Right lobe of liver (tissue), 6 donors: ENCODE data around the gene NAV2. TPM values are rescaled to one million over a fixed set of nuclear protein-coding genes. Genes with fewer than 3 reads are reported as not detected.

Experiments used
- ATAC-seq, 4 donors: fragments of 200-7000 bp; cut with Tn5 transposase; one replicate each; pipeline ENCODE4 v1.9.1; 2020; ENCODE audit warnings: mild to moderate bottlenecking in 4 of 4, moderate library complexity in 4 of 4
- DNase-seq, 3 donors: peaks; one replicate each; pipeline ENCODE4 v3.0.0-alpha.2; 2020
- H3K27ac ChIP-seq, 3 donors: fragments of 200-600 bp; one replicate each; pipeline ENCODE4 v1.8.0; 2022
- H3K27me3 ChIP-seq, 2 donors: fragments of 200-600 bp; one replicate each; pipeline ENCODE4 v1.8.0; 2022
- H3K36me3 ChIP-seq, 4 donors: fragments of 200-600 bp; sonication (generic) in 1 of 4; one replicate each; pipeline versions ENCODE4 v1.5.1 to v1.8.0; 2017 to 2022; ENCODE audit warnings: control low read depth in 1 of 4
- H3K4me1 ChIP-seq, 4 donors: fragments of 200-600 bp; sonication (generic) in 1 of 4; one replicate each; pipeline versions ENCODE4 v1.5.1 to v1.8.0; 2017 to 2022; ENCODE audit warnings: control low read depth in 1 of 4
- H3K4me3 ChIP-seq, 3 donors: fragments of 200-600 bp; one replicate each; pipeline ENCODE4 v1.8.0; 2022
- H3K9me3 ChIP-seq, 4 donors: fragments of 200-600 bp; sonication (generic) in 1 of 4; one replicate each; pipeline versions ENCODE4 v1.5.1 to v1.8.0; 2017 to 2022; ENCODE audit warnings: control low read depth in 1 of 4
- CTCF ChIP-seq, 4 donors: fragments of 200-600 bp in 3 of 4; fragments of 450-650 bp in 1 of 4; IDR thresholded peaks; one replicate each; pipeline versions ENCODE4 v1.5.1 to v1.8.0; 2016 to 2022; ENCODE audit warnings: antibody characterized with exemption in 4 of 4, mild to moderate bottlenecking in 2 of 4
- POLR2A ChIP-seq: fragments of 450-650 bp; IDR thresholded peaks from one replicate; pipeline ENCODE4 v1.6.1; 2017; ENCODE audit warnings: antibody characterized with exemption, mild to moderate bottlenecking
- WGBS: methylation state at CpG from one replicate; pipeline ENCODE4 v1.1.6; 2018; ENCODE audit warnings: low coverage, low lambda C conversion rate; ENCODE audit not compliant: insufficient coverage; ENCODE audit errors: missing lambda C conversion rate; 5-methylcytosine and 5-hydroxymethylcytosine counted together
- intact Hi-C, 2 donors: fragments of 100-400 bp; cut with DNase I; formaldehyde crosslinking; loops; one replicate each; pipeline versions ENCODE4 v1.11.2 to v1.14.1; 2022
- total RNA-seq, 6 experiments: library from RNA; depleted of rRNA in 2 of 6; stranded (reverse); fragments of >200 nt in 2 of 6; fragmentation: NEBNext Ultra II Directional in 3 of 6; extraction: Animal tissue kit (Norgen Biotek cat#: 25700) in 3 of 6; gene quantifications; one replicate each; pipeline versions ENCODE4 v1.1.0 to v1.2.4, GENCODE V29; 2016 to 2023
- donor health status: DM: no; HTN: yes; CAD: no.
- donor health status: DM: no; HTN: no; CAD: no.
- donor health status: DM: no; HTN: no; CAD: no.
- donor health status: DM: no; HTN: yes; CAD: no.
- donor health status: DM: no; HTN: yes; CAD: no.

Gene NAV2
- total RNA-seq, 6 experiments from 2014 or later: 15.5 to 69.2 (median 37.1) TPM

GRCh38 chr11:19743622-19744021 lies 31.0 kb downstream of the NAV2 start:
- H3K4me1 ChIP-seq: peaks cover 0 to 4% (median 0%) of the 10 kb centered on the region in 4 donors
- 80% methylated on average over 2 of the region's 4 CpGs for WGBS
- H3K4me3 ChIP-seq: no peak overlapping the region
- H3K36me3 ChIP-seq: no peaks in the 10 kb centered on the region
- no peak for TF ChIP-seq CTCF (IDR thresholded peaks at IDR 0.05)
- no peak for TF ChIP-seq POLR2A
- H3K27me3 ChIP-seq: no peaks in the 10 kb centered on the region
- H3K9me3 ChIP-seq: no peaks in the 10 kb centered on the region
- no peak overlapping the region for H3K27ac ChIP-seq
- intact Hi-C loops: loop anchor here (2.0 to 5.0 kb wide), 2 partner anchors 177 to 181 kb away; no protein-coding TSS in a partner anchor
- ATAC-seq (no peak), DNase-seq (no peak)

- no peaks in the 10 kb centered on the region for H3K27me3 ChIP-seq
- H3K36me3 ChIP-seq: no peaks in the 10 kb centered on the region
- no peaks in the 10 kb centered on the region for H3K9me3 ChIP-seq
- no peak overlapping the region for H3K27ac ChIP-seq
- ATAC-seq: no peak
- no peak overlapping the region for H3K4me3 ChIP-seq
- no peak for DNase-seq
- peaks cover 0 to 4% (median 0%) of the 10 kb centered on the region in 4 donors for H3K4me1 ChIP-seq
- TF ChIP-seq CTCF (IDR thresholded peaks at IDR 0.05) (no peak), POLR2A (no peak)
- intact Hi-C loops: loop anchor here in 1 of 2 donors (5.0 kb wide), 1 partner anchor 182 kb away; no protein-coding TSS in a partner anchor
Observed at GRCh38 chr11:19744130-19744529, 31.5 kb downstream of the NAV2 start.

- 84% methylated on average over 3 of the region's 3 CpGs for WGBS
- Histone ChIP-seq H3K36me3 (no peaks in the 10 kb centered on the region), H3K27me3 (no peaks in the 10 kb centered on the region), H3K4me3 (no peak overlapping the region), H3K27ac (no peak overlapping the region), H3K4me1 (peaks cover 0 to 4% (median 0%) of the 10 kb centered on the region in 4 donors), H3K9me3 (no peaks in the 10 kb centered on the region)
- DNase-seq (no peak), ATAC-seq (no peak)
- TF ChIP-seq CTCF (IDR thresholded peaks at IDR 0.05): no peak
- TF ChIP-seq POLR2A: no peak
- intact Hi-C loops: no loop called here
Observed at GRCh38 chr11:19746086-19746485, 33.4 kb downstream of the NAV2 start.

GRCh38 chr11:19747634-19748033 lies 35.0 kb downstream of the NAV2 start:
- Histone ChIP-seq H3K27me3 (no peaks in the 10 kb centered on the region), H3K4me3 (no peak overlapping the region), H3K4me1 (peaks cover 0 to 4% (median 0%) of the 10 kb centered on the region in 4 donors), H3K9me3 (no peaks in the 10 kb centered on the region), H3K36me3 (no peaks in the 10 kb centered on the region), H3K27ac (no peak overlapping the region)
- intact Hi-C loops: no loop called here
- WGBS: 49% methylated on average over 2 of the region's 2 CpGs
- DNase-seq (no peak), ATAC-seq (peak; percentile 50 to 73 (median 66))
- TF ChIP-seq CTCF (IDR thresholded peaks at IDR 0.05) (no peak), POLR2A (no peak)

- DNase-seq (no peak), ATAC-seq (peak in 1 of 4 donors; percentile 30)
- 100% methylated on average over 3 of the region's 4 CpGs for WGBS
- intact Hi-C loops: no loop called here
- H3K4me3 ChIP-seq: no peak overlapping the region
- no peak overlapping the region for H3K27ac ChIP-seq
- H3K36me3 ChIP-seq: no peaks in the 10 kb centered on the region
- no peaks in the 10 kb centered on the region for H3K27me3 ChIP-seq
- no peaks in the 10 kb centered on the region for H3K9me3 ChIP-seq
- H3K4me1 ChIP-seq: peaks cover 0 to 4% (median 0%) of the 10 kb centered on the region in 4 donors
- TF ChIP-seq POLR2A (no peak), CTCF (IDR thresholded peaks at IDR 0.05) (no peak)
Observed at GRCh38 chr11:19751055-19751454, 38.4 kb downstream of the NAV2 start.
